HEK293 (cell line): ENCODE results near the gene GRIK4.

Source experiments
- CTCF ChIA-PET: fragments of 350-600 bp; formaldehyde crosslinking; extraction: SDS; loops from one replicate; lab custom pipeline; 2021; ENCODE audit warnings: antibody characterized with exemption; lab: Yijun Ruan, JAX
- POLR2A ChIA-PET: fragments of 300-600 bp; formaldehyde crosslinking; extraction: SDS; loops from one replicate; lab custom pipeline; 2020; ENCODE audit warnings: antibody characterized with exemption, inconsistent platforms; lab: Yijun Ruan, JAX
- H3K27ac ChIP-seq: fragments of 200-500 bp; sonication (Bioruptor generic); 2 replicates; pipeline ENCODE4 v1.5.1; 2014; ENCODE audit warnings: low read depth, low read length, control low read depth, inconsistent platforms; ENCODE audit errors: extremely low read depth
- H3K36me3 ChIP-seq, 2 experiments: fragments of 200-500 bp in 1 of 2; sonication (Bioruptor generic) in 1 of 2; 1 replicate in 1 of 2; 2 replicates in 1 of 2; pipeline ENCODE4 v1.5.1; 2014 to 2017; ENCODE audit warnings: inconsistent platforms in 2 of 2, low read length in 2 of 2; ENCODE audit not compliant: control insufficient read depth in 2 of 2, insufficient read depth in 1 of 2
- H3K4me1 ChIP-seq: fragments of 200-500 bp; sonication (Bioruptor generic); 2 replicates; pipeline ENCODE4 v1.5.1; 2014; ENCODE audit warnings: mild to moderate bottlenecking, low read length, inconsistent platforms; ENCODE audit not compliant: control insufficient read depth, insufficient read depth
- H3K4me3 ChIP-seq: 2 replicates; pipeline ENCODE4 v1.5.1; 2011; ENCODE audit warnings: low read depth, mild to moderate bottlenecking, control low read depth, low read length, moderate library complexity
- H3K9me3 ChIP-seq: fragments of 200-500 bp; sonication (Bioruptor generic); 2 replicates; pipeline ENCODE4 v1.5.1; 2014; ENCODE audit warnings: low read depth, low read length, inconsistent platforms; ENCODE audit not compliant: control insufficient read depth, insufficient read depth
- BCL6B ChIP-seq: fragments of 450-650 bp; formaldehyde crosslinking; IDR thresholded peaks from 2 replicates; pipeline ENCODE4 v1.5.1; 2017; ENCODE audit warnings: missing biosample characterization, missing genetic modification characterization
- KLF7 ChIP-seq: fragments of 450-650 bp; formaldehyde crosslinking; IDR thresholded peaks from 2 replicates; pipeline ENCODE4 v1.5.1; 2016; ENCODE audit warnings: missing biosample characterization, missing genetic modification characterization, borderline replicate concordance
- PATZ1 ChIP-seq: fragments of 450-650 bp; formaldehyde crosslinking; IDR thresholded peaks from 2 replicates; pipeline ENCODE4 v1.5.1; 2016; ENCODE audit warnings: missing biosample characterization, missing genetic modification characterization
- SCRT1 ChIP-seq: fragments of 450-650 bp; formaldehyde crosslinking; IDR thresholded peaks from 2 replicates; pipeline ENCODE4 v1.5.1; 2016; ENCODE audit warnings: missing biosample characterization, missing genetic modification characterization, borderline replicate concordance
- SETDB1 ChIP-seq: IDR thresholded peaks from one replicate; pipeline ENCODE4 v1.6.1; 2017; ENCODE audit warnings: mild to moderate bottlenecking, low read length, moderate library complexity, mixed read lengths; ENCODE audit not compliant: insufficient read length
- TRIM28 ChIP-seq: IDR thresholded peaks from 2 replicates; pipeline ENCODE4 v1.6.1; 2011; ENCODE audit warnings: low read length, control low read depth, borderline replicate concordance
- WT1 ChIP-seq: fragments of 450-650 bp; formaldehyde crosslinking; IDR thresholded peaks from 2 replicates; pipeline ENCODE4 v1.5.1; 2016; ENCODE audit warnings: missing biosample characterization, missing genetic modification characterization
- ZBTB1 ChIP-seq: fragments of 450-650 bp; formaldehyde crosslinking; IDR thresholded peaks from 2 replicates; pipeline ENCODE4 v1.5.1; 2016; ENCODE audit warnings: missing biosample characterization, missing genetic modification characterization
- ZNF155 ChIP-seq: fragments of 450-650 bp; formaldehyde crosslinking; IDR thresholded peaks from 2 replicates; pipeline ENCODE4 v1.5.1; 2016; ENCODE audit warnings: missing biosample characterization, missing genetic modification characterization
- ZNF169 ChIP-seq: fragments of 450-650 bp; formaldehyde crosslinking; IDR thresholded peaks from 2 replicates; pipeline ENCODE4 v1.5.1; 2016; ENCODE audit warnings: missing biosample characterization, missing genetic modification characterization
- ZNF2 ChIP-seq: fragments of 450-650 bp; formaldehyde crosslinking; IDR thresholded peaks from 2 replicates; pipeline ENCODE4 v1.5.1; 2016; ENCODE audit warnings: missing biosample characterization, missing genetic modification characterization
- ZNF274 ChIP-seq, 2 experiments: fragments of 200-500 bp in 1 of 2; fragments of 450-650 bp in 1 of 2; sonication (Bioruptor generic) in 1 of 2; formaldehyde crosslinking in 1 of 2; IDR thresholded peaks; 2 replicates each; pipeline versions ENCODE4 v1.5.1 to v1.6.1; 2014 to 2016; ENCODE audit warnings: borderline replicate concordance in 1 of 2, inconsistent platforms in 1 of 2, low read length in 1 of 2, missing biosample characterization in 1 of 2, missing genetic modification characterization in 1 of 2
- ZNF416 ChIP-seq: fragments of 450-650 bp; formaldehyde crosslinking; IDR thresholded peaks from 2 replicates; pipeline ENCODE4 v1.5.1; 2016; ENCODE audit warnings: missing biosample characterization, missing genetic modification characterization
- ZNF514 ChIP-seq: fragments of 450-650 bp; formaldehyde crosslinking; IDR thresholded peaks from 2 replicates; pipeline ENCODE4 v1.5.1; 2016; ENCODE audit warnings: missing biosample characterization, missing genetic modification characterization
- ZNF585B ChIP-seq: fragments of 450-650 bp; formaldehyde crosslinking; IDR thresholded peaks from 2 replicates; pipeline ENCODE4 v1.5.1; 2016; ENCODE audit warnings: missing biosample characterization, missing genetic modification characterization
- ZNF629 ChIP-seq: fragments of 450-650 bp; formaldehyde crosslinking; IDR thresholded peaks from 2 replicates; pipeline ENCODE4 v1.5.1; 2017; ENCODE audit warnings: missing biosample characterization, missing genetic modification characterization
- ZNF677 ChIP-seq: fragments of 450-650 bp; IDR thresholded peaks from 2 replicates; pipeline ENCODE4 v1.5.0; 2018; ENCODE audit warnings: missing biosample characterization, mild to moderate bottlenecking, missing genetic modification characterization, moderate library complexity
- ZNF701 ChIP-seq: fragments of 450-650 bp; formaldehyde crosslinking; IDR thresholded peaks from 2 replicates; pipeline ENCODE4 v1.5.1; 2016; ENCODE audit warnings: missing biosample characterization, missing genetic modification characterization
- ZNF777 ChIP-seq: fragments of 450-650 bp; formaldehyde crosslinking; IDR thresholded peaks from 2 replicates; pipeline ENCODE4 v1.5.1; 2017; ENCODE audit warnings: missing biosample characterization, missing genetic modification characterization, borderline replicate concordance
- ZNF843 ChIP-seq: fragments of 450-650 bp; formaldehyde crosslinking; IDR thresholded peaks from 2 replicates; pipeline ENCODE4 v1.5.1; 2016; ENCODE audit warnings: missing biosample characterization, missing genetic modification characterization
- ZSCAN18 ChIP-seq: fragments of 450-650 bp; formaldehyde crosslinking; IDR thresholded peaks from 2 replicates; pipeline ENCODE4 v1.5.1; 2016; ENCODE audit warnings: missing biosample characterization, missing genetic modification characterization
- TF ChIP-seq, protein P1 (sequence below): fragments of 450-650 bp; formaldehyde crosslinking; IDR thresholded peaks from 2 replicates; pipeline ENCODE4 v1.5.1; 2016; ENCODE audit warnings: missing biosample characterization, missing genetic modification characterization, low read depth
- TF ChIP-seq, protein P2 (sequence below): fragments of 450-650 bp; formaldehyde crosslinking; optimal IDR thresholded peaks from 2 replicates; pipeline ENCODE3; 2016; ENCODE audit warnings: missing biosample characterization, mild to moderate bottlenecking, missing genetic modification characterization
- TF ChIP-seq, protein P3 (sequence below): fragments of 450-650 bp; formaldehyde crosslinking; IDR thresholded peaks from 2 replicates; pipeline ENCODE4 v1.5.1; 2016; ENCODE audit warnings: missing biosample characterization, missing genetic modification characterization

The GRIK4 gene

DNA sequence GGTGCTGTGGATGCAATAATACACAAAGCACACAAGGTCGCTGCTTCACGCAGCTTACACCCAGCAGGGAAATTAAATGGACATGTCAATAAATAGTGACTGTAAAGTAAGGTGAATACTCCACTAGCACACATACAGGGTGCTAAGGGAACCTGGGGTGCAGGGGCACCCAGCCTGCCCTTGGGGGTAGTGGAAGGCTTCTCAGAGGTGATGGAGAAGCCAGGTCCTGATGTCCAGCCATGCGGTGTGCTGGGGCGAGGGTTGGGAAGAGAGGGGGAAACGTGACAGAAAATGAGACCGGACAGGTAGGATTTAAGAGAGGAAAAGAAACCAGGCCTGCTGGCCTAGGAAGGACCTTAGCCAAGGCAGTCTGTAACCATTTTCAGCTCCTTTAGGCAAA lies 200.5 kb downstream of the GRIK4 start (continued):
- TF ChIP-seq ZSCAN18 (tag by site-specific recombination) = no peak
- TF ChIP-seq ZNF2 (tag by site-specific recombination) = no peak
- no peak for TF ChIP-seq BCL6B
- TF ChIP-seq ZNF585B (tag by site-specific recombination) = no peak

DNA sequence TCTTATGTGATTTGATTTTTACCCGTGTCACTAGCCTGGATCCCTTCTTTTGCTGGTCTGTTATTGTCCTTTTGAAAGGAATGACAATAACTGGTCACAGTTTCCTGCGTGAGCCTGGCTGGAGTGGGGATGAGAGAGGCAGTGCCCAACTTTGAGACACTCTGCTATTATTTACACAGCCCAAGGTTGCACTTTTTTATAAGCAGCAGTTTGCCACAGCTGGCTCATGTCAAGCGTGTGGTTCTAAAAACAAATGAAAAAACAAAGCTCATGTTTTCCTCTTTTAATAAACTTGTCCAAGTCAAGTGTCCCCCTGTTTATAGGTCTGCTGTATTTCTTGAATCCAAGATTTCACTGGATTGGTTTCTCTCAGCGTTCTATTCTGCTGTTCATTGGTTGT lies 201.3 kb downstream of the GRIK4 start:
- Histone ChIP-seq H3K4me1 (no peaks in the 10 kb centered on the region), H3K27ac (no peak overlapping the region), H3K36me3 (no peaks in the 10 kb centered on the region), H3K9me3 (no peaks in the 10 kb centered on the region), H3K4me3 (no peak overlapping the region)
- TF ChIP-seq, protein P1, sequence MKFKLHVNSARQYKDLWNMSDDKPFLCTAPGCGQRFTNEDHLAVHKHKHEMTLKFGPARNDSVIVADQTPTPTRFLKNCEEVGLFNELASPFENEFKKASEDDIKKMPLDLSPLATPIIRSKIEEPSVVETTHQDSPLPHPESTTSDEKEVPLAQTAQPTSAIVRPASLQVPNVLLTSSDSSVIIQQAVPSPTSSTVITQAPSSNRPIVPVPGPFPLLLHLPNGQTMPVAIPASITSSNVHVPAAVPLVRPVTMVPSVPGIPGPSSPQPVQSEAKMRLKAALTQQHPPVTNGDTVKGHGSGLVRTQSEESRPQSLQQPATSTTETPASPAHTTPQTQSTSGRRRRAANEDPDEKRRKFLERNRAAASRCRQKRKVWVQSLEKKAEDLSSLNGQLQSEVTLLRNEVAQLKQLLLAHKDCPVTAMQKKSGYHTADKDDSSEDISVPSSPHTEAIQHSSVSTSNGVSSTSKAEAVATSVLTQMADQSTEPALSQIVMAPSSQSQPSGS (tag by site-specific recombination) = no peak
- TF ChIP-seq ZNF155 (tag by site-specific recombination) (no peak), TRIM28 (no peak), KLF7 (tag by site-specific recombination) (no peak), ZNF629 (tag by site-specific recombination) (no peak)
- TF ChIP-seq, protein P2, sequence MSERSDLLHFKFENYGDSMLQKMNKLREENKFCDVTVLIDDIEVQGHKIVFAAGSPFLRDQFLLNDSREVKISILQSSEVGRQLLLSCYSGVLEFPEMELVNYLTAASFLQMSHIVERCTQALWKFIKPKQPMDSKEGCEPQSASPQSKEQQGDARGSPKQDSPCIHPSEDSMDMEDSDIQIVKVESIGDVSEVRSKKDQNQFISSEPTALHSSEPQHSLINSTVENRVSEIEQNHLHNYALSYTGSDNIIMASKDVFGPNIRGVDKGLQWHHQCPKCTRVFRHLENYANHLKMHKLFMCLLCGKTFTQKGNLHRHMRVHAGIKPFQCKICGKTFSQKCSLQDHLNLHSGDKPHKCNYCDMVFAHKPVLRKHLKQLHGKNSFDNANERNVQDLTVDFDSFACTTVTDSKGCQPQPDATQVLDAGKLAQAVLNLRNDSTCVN = no peak
- POLR2A ChIA-PET = no interaction called here
- CTCF ChIA-PET = interaction anchor here (1.4 to 1.5 kb wide), 2 partner anchors 28 to 89 kb away, joined by 3 to 9 read pairs; no protein-coding TSS in a partner anchor

DNA sequence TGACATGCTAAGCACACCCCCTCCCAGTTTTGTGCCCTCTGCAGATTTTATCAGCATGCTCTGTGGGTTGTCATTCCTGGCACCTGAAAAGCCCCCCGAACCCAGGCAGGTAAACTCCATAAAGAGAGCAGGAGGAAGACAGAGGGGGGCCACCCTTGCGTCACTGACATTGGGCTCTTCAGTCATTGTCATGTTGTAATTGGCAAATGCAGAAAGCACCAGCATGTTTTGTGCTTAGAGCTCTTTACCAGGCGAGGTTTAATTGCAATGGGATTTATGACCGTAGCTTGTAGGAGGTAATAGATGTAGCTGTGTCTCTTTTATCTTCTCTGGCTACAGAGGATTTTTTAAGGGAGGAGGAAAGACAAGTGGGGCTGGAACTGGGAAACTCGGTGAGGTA lies 201.7 kb downstream of the GRIK4 start:
- H3K36me3 ChIP-seq = no peaks in the 10 kb centered on the region
- TF ChIP-seq ZNF701 (tag by site-specific recombination) = no peak
- TF ChIP-seq, protein P3, sequence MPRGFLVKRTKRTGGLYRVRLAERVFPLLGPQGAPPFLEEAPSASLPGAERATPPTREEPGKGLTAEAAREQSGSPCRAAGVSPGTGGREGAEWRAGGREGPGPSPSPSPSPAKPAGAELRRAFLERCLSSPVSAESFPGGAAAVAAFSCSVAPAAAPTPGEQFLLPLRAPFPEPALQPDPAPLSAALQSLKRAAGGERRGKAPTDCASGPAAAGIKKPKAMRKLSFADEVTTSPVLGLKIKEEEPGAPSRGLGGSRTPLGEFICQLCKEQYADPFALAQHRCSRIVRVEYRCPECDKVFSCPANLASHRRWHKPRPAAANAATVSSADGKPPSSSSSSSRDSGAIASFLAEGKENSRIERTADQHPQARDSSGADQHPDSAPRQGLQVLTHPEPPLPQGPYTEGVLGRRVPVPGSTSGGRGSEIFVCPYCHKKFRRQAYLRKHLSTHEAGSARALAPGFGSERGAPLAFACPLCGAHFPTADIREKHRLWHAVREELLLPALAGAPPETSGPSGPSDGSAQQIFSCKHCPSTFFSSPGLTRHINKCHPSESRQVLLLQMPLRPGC (tag by site-specific recombination) = no peak
- TF ChIP-seq ZNF777 (tag by site-specific recombination) = no peak
- TF ChIP-seq PATZ1 (tag by site-specific recombination) = no peak
- TF ChIP-seq ZNF274 (IDR thresholded peaks at IDR 0.05; ENCODE audit: low read length) = no peak
- TF ChIP-seq ZNF274 (tag by site-specific recombination; IDR thresholded peaks at IDR 0.05; ENCODE audit: borderline replicate concordance) = no peak
- TF ChIP-seq WT1 (tag by site-specific recombination) = no peak
- TF ChIP-seq ZNF677 (tag by site-specific recombination) = no peak
- no peak for TF ChIP-seq ZNF514 (tag by site-specific recombination)
- TF ChIP-seq ZNF169 (tag by site-specific recombination) = no peak
- no peak for TF ChIP-seq SCRT1 (tag by site-specific recombination)
- no peak for TF ChIP-seq SETDB1
- TF ChIP-seq ZBTB1 (tag by site-specific recombination) = no peak
- TF ChIP-seq ZNF416 (tag by site-specific recombination) = no peak
- TF ChIP-seq ZNF843 (tag by site-specific recombination) = no peak
- ChIA-PET CTCF (interaction anchor here (0.6 to 1.5 kb wide), 3 partner anchors 28 to 89 kb away, joined by 3 to 9 read pairs (median 3); no protein-coding TSS in a partner anchor), POLR2A (no interaction called here)
- no peak overlapping the region for H3K4me3 ChIP-seq
- H3K27ac ChIP-seq = no peak overlapping the region
- no peaks in the 10 kb centered on the region for H3K9me3 ChIP-seq
- H3K4me1 ChIP-seq = no peaks in the 10 kb centered on the region
